ENCODE results near the gene ADAMTS1. TPM values are rescaled to one million over a fixed set of nuclear protein-coding genes. Genes with fewer than 3 reads are reported as not detected.

ADAMTS1 gene
- total and polyA plus RNA-seq, 7 experiments from 2014 or later = 0.48 to 7.6 (median 0.71) TPM; not detected in 2

DNA sequence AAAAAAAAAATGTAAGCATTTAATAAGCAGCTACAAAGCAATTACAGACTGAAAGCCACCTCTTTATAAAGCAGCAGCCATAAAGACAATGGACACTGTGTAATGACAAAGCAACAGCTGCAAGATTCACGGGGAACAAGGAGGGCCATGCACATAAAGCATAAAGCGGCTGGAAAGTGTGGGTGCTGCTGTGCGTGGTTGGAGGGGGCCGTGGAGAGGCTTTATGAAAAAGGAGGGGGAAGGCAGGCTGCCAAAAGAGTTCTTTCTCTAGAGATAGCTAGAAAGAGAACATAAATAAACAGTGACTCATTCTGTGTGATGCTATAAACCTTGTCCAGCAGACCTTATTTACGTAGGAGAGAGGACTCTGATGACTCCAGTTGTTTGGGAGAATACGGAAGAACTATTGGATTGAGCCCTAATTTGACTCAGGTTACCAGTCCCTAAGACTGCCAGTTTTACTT is 49.3 kb downstream of the ADAMTS1 start:
- Histone ChIP-seq H3K4me3 (ENCODE audit: low read length) (no peak overlapping the region), H3K9me3 (ENCODE audit: control insufficient read depth in 2 of 3, low read length in 3 of 3) (no peaks in the 10 kb centered on the region), H3K27ac (ENCODE audit: low read depth, low read length) (no peak overlapping the region), H3K27me3 (ENCODE audit: control insufficient read depth in 2 of 2, insufficient read depth in 2 of 2, low read length in 2 of 2) (no peaks in the 10 kb centered on the region), H3K36me3 (ENCODE audit: control insufficient read depth in 2 of 3, insufficient read depth in 3 of 3, low read length in 3 of 3) (no peaks in the 10 kb centered on the region), H3K4me1 (ENCODE audit: control insufficient read depth in 2 of 2, insufficient read depth in 2 of 2, low read length in 2 of 2) (no peaks in the 10 kb centered on the region)
- intact Hi-C loops (cut with micrococcal nuclease) = no loop called here
- H3K27me3 Mint-ChIP-seq = peaks cover 3 to 45% (median 25%) of the 10 kb centered on the region in 5 donors
- no peak overlapping the region for H3K4me3 Mint-ChIP-seq
- H3K36me3 Mint-ChIP-seq = no peaks in the 10 kb centered on the region
- no peaks in the 10 kb centered on the region for H3K4me1 Mint-ChIP-seq
- no peak overlapping the region for H3K27ac Mint-ChIP-seq
- peaks cover 0 to 11% (median 3%) of the 10 kb centered on the region in 11 donors for H3K9me3 Mint-ChIP-seq
- DNase-seq (no peak), ATAC-seq (no peak)
- CTCF ChIA-PET = no interaction called here
- POLR2A ChIA-PET = no interaction called here

GRCh38 chr21:26795412-26795805 is 49.8 kb downstream of the ADAMTS1 start:
- Mint-ChIP-seq H3K36me3 (no peaks in the 10 kb centered on the region), H3K4me1 (no peaks in the 10 kb centered on the region), H3K27me3 (peaks cover 3 to 45% (median 20%) of the 10 kb centered on the region in 5 donors), H3K9me3 (peaks cover 0 to 11% (median 3%) of the 10 kb centered on the region in 11 donors), H3K27ac (no peak overlapping the region), H3K4me3 (no peak overlapping the region)
- DNase-seq (no peak), ATAC-seq (no peak)
- Histone ChIP-seq H3K9me3 (ENCODE audit: control insufficient read depth in 2 of 3, low read length in 3 of 3) (no peaks in the 10 kb centered on the region), H3K4me3 (ENCODE audit: low read length) (no peak overlapping the region), H3K36me3 (ENCODE audit: control insufficient read depth in 2 of 3, insufficient read depth in 3 of 3, low read length in 3 of 3) (no peaks in the 10 kb centered on the region), H3K27me3 (ENCODE audit: control insufficient read depth in 2 of 2, insufficient read depth in 2 of 2, low read length in 2 of 2) (no peaks in the 10 kb centered on the region), H3K27ac (ENCODE audit: low read depth, low read length) (no peak overlapping the region), H3K4me1 (ENCODE audit: control insufficient read depth in 2 of 2, insufficient read depth in 2 of 2, low read length in 2 of 2) (no peaks in the 10 kb centered on the region)
- intact Hi-C loops (cut with micrococcal nuclease) = no loop called here
- ChIA-PET CTCF (no interaction called here), POLR2A (no interaction called here)

DNA sequence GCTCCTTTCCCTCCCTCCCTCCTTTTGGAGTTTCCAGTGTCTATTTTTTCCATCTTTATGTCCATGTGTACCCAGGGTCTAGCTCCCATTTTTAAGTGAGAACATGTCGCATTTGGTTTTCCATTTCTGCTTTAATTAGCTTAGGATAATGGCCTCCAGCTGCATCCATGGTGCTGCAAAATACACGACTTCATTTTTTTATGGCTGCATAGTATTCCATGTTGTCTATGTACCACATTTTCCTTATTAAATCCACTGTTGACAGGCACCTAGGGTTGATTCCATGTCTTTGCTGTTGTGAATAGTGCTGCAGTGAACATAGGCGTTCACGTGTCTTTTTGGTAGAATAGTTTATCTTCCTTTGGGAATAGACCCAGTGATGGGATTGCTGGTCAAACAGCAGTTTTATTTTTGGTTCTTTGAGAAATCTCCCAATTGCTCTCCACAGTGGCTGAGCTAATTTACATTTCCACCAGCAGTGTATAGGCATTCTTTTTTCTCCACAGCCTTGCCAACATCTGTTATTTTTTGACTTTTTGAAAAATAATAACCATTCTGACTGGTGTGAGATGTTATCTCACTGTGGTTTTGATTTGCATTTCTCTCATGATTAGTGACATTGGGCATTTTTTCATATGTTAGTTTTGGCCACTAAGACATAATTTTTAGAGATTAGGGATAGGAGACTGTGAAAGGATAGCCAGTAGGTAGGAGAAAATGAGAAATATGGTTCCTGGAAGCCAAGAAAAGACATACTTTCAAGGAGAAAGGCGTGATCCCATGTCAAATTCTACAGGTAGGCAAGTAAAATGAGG is 50.4 kb downstream of the ADAMTS1 start:
- Mint-ChIP-seq H3K27me3 (peaks cover 3 to 40% (median 17%) of the 10 kb centered on the region in 5 donors), H3K36me3 (no peaks in the 10 kb centered on the region), H3K4me3 (no peak overlapping the region), H3K4me1 (no peaks in the 10 kb centered on the region), H3K27ac (no peak overlapping the region), H3K9me3 (peaks cover 0 to 11% (median 3%) of the 10 kb centered on the region in 11 donors)
- Histone ChIP-seq H3K36me3 (ENCODE audit: control insufficient read depth in 2 of 3, insufficient read depth in 3 of 3, low read length in 3 of 3) (no peaks in the 10 kb centered on the region), H3K9me3 (ENCODE audit: control insufficient read depth in 2 of 3, low read length in 3 of 3) (no peaks in the 10 kb centered on the region), H3K27ac (ENCODE audit: low read depth, low read length) (no peak overlapping the region), H3K27me3 (ENCODE audit: control insufficient read depth in 2 of 2, insufficient read depth in 2 of 2, low read length in 2 of 2) (no peaks in the 10 kb centered on the region), H3K4me1 (ENCODE audit: control insufficient read depth in 2 of 2, insufficient read depth in 2 of 2, low read length in 2 of 2) (no peaks in the 10 kb centered on the region), H3K4me3 (ENCODE audit: low read length) (no peak overlapping the region)
- intact Hi-C loops (cut with micrococcal nuclease) = no loop called here
- CTCF ChIA-PET = no interaction called here
- POLR2A ChIA-PET = no interaction called here
- DNase-seq (no peak), ATAC-seq (no peak)

GRCh38 chr21:26790296-26790695 is 54.9 kb downstream of the ADAMTS1 start:
- Mint-ChIP-seq H3K4me3 (no peak overlapping the region), H3K4me1 (no peaks in the 10 kb centered on the region), H3K36me3 (no peaks in the 10 kb centered on the region), H3K9me3 (peaks cover 0 to 11% (median 3%) of the 10 kb centered on the region in 11 donors), H3K27ac (no peak overlapping the region), H3K27me3 (peaks cover 2 to 18% (median 4%) of the 10 kb centered on the region in 5 donors)
- H3K4me1 ChIP-seq (ENCODE audit: control insufficient read depth in 2 of 2, insufficient read depth in 2 of 2, low read length in 2 of 2) = no peaks in the 10 kb centered on the region
- DNase-seq = no peak
- H3K27ac ChIP-seq (ENCODE audit: low read depth, low read length) = no peak overlapping the region
- no peak overlapping the region for H3K4me3 ChIP-seq (ENCODE audit: low read length)
- POLR2A ChIA-PET = no interaction called here
- intact Hi-C loops (cut with micrococcal nuclease) = no loop called here
- no peak for ATAC-seq
- H3K36me3 ChIP-seq (ENCODE audit: control insufficient read depth in 2 of 3, insufficient read depth in 3 of 3, low read length in 3 of 3) = no peaks in the 10 kb centered on the region
- CTCF ChIA-PET = no interaction called here
- H3K27me3 ChIP-seq (ENCODE audit: control insufficient read depth in 2 of 2, insufficient read depth in 2 of 2, low read length in 2 of 2) = no peaks in the 10 kb centered on the region
- H3K9me3 ChIP-seq (ENCODE audit: control insufficient read depth in 2 of 3, low read length in 3 of 3) = no peaks in the 10 kb centered on the region

DNA sequence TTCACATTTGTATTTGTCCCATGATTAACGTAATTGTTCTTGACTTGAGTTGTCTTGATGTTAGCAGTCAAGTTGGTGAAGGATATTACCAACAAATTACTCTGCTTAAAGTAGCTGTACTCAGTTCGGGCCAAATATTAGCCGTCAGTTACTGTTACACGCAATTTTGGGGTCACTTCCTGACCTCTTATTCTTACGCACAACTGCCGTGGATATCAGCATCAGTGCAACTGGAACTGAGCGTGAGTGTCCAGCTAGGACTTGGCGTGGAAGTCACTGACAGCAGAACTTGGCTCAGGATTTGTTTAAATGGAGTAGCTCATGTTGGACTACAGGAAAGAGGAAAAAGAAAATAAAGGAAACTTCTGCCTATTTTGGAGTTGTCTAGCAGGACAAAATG is 56.4 kb downstream of the ADAMTS1 start:
- H3K27ac ChIP-seq (ENCODE audit: low read depth, low read length) = no peak overlapping the region
- DNase-seq (no peak), ATAC-seq (no peak)
- H3K9me3 ChIP-seq (ENCODE audit: control insufficient read depth in 2 of 3, low read length in 3 of 3) = no peaks in the 10 kb centered on the region
- ChIA-PET CTCF (no interaction called here), POLR2A (no interaction called here)
- H3K36me3 ChIP-seq (ENCODE audit: control insufficient read depth in 2 of 3, insufficient read depth in 3 of 3, low read length in 3 of 3) = no peaks in the 10 kb centered on the region
- intact Hi-C loops (cut with micrococcal nuclease) = no loop called here
- Mint-ChIP-seq H3K36me3 (no peaks in the 10 kb centered on the region), H3K27ac (no peak overlapping the region), H3K9me3 (peaks cover 0 to 8% (median 2%) of the 10 kb centered on the region in 11 donors), H3K27me3 (peaks cover 0 to 16% (median 9%) of the 10 kb centered on the region in 5 donors), H3K4me1 (no peaks in the 10 kb centered on the region), H3K4me3 (no peak overlapping the region)
- H3K27me3 ChIP-seq (ENCODE audit: control insufficient read depth in 2 of 2, insufficient read depth in 2 of 2, low read length in 2 of 2) = no peaks in the 10 kb centered on the region
- no peaks in the 10 kb centered on the region for H3K4me1 ChIP-seq (ENCODE audit: control insufficient read depth in 2 of 2, insufficient read depth in 2 of 2, low read length in 2 of 2)
- no peak overlapping the region for H3K4me3 ChIP-seq (ENCODE audit: low read length)

Other genes with a start within 250 kb of the ADAMTS1 start
- gene ADAMTS5, start 121.7 kb upstream of the ADAMTS1 start, total RNA-seq = under 1 TPM in 2 of 5 experiments, not detected in 3; 0.03 to 0.12 TPM
- gene ADAMTS5, start 121.7 kb upstream of the ADAMTS1 start, polyA plus RNA-seq = not detected

All from naive thymus-derived CD4-positive, alpha-beta T cell (primary cell).